ENCODE results near the gene NFATC4. TPM values are rescaled to one million over a fixed set of nuclear protein-coding genes. Genes with fewer than 3 reads are reported as not detected.

NFATC4 gene
- total RNA-seq, 2 experiments from 2014 or later, result not detected

DNA sequence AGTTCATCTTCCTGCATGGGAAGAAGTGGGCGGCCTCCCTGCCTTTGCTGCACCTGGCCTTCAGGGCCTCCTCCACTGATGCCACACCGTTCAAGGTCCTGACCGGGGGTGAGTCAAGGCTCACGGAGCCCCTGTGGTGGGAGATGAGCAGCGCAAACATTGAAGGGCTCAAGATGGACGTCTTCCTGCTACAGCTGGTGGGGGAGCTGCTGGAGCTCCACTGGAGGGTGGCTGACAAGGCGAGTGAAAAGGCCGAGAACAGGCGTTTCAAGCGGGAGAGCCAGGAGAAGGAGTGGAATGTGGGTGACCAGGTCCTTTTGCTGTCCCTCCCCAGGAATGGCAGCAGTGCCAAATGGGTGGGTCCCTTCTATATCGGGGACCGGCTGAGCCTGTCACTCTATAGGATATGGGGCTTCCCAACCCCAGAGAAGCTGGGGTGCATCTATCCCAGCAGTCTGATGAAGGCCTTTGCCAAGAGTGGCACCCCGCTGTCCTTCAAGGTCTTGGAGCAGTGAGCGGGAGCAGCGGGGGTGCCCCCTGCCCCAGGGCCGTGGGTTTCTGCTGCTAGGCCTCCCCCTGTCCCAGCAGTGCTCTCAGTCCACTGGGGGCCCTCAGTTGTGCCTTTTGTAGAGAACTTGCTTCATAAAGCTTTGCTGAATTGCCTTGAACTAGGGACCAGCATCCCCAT, 49.1 kb downstream of the NFATC4 start:
- intact Hi-C loops (cut with DNase I, micrococcal nuclease), result loop anchor here in 1 of 2 experiments (5.0 kb wide), 1 partner anchor 35 kb away; no protein-coding TSS in a partner anchor
- no peak for TF ChIP-seq CTCF (IDR thresholded peaks at IDR 0.05)
- no peaks in the 10 kb centered on the region for H3K36me3 ChIP-seq (ENCODE audit: insufficient read depth, low read length)
- POLR2A ChIA-PET, result no interaction called here
- Mint-ChIP-seq H3K36me3 (ENCODE audit: low read depth) (no peaks in the 10 kb centered on the region), H3K27ac (no peak overlapping the region), H3K9me3 (no peaks in the 10 kb centered on the region), H3K4me1 (ENCODE audit: low read depth) (no peaks in the 10 kb centered on the region), H3K27me3 (peaks cover 5% of the 10 kb centered on the region), H3K4me3 (no peak overlapping the region)
- no peak for DNase-seq
- H3K4me1 ChIP-seq (ENCODE audit: insufficient read depth, low read length), result peaks cover under 1% of the 10 kb centered on the region
- no peak for ATAC-seq (ENCODE audit: poor library complexity)
- CTCF ChIA-PET, result no interaction called here
- H3K9me3 ChIP-seq (ENCODE audit: control insufficient read depth in 1 of 2, insufficient read depth in 1 of 2, low read length in 2 of 2), result no peaks in the 10 kb centered on the region
- no peak overlapping the region for H3K4me3 ChIP-seq (ENCODE audit: low read length)
- H3K27me3 ChIP-seq (ENCODE audit: control insufficient read depth in 1 of 2, insufficient read depth in 2 of 2, low read length in 2 of 2), result no peaks in the 10 kb centered on the region
- no peak overlapping the region for H3K27ac ChIP-seq (ENCODE audit: low read depth in 1 of 2, low read length in 2 of 2)

GRCh38 chr14:24417832-24418491, 50.0 kb downstream of the NFATC4 start:
- DNase-seq (no peak), ATAC-seq (ENCODE audit: poor library complexity) (no peak)
- ChIA-PET CTCF (interaction anchor here (2.0 kb wide), 1 partner anchor 85 kb away, joined by 6 read pairs; no protein-coding TSS in a partner anchor), POLR2A (interaction anchor here (2.8 kb wide), 1 partner anchor 12 kb away, joined by 14 read pairs; the partner anchor contains the start of genes CBLN3 and KHNYN)
- no peaks in the 10 kb centered on the region for H3K27me3 ChIP-seq (ENCODE audit: control insufficient read depth in 1 of 2, insufficient read depth in 2 of 2, low read length in 2 of 2)
- no peaks in the 10 kb centered on the region for H3K9me3 Mint-ChIP-seq
- intact Hi-C loops (cut with DNase I, micrococcal nuclease), result loop anchor here in 1 of 2 experiments (5.0 kb wide), 1 partner anchor 36 kb away; no protein-coding TSS in a partner anchor
- H3K27me3 Mint-ChIP-seq, result peaks cover 5% of the 10 kb centered on the region
- H3K27ac Mint-ChIP-seq, result no peak overlapping the region
- no peaks in the 10 kb centered on the region for H3K9me3 ChIP-seq (ENCODE audit: control insufficient read depth in 1 of 2, insufficient read depth in 1 of 2, low read length in 2 of 2)
- no peak overlapping the region for H3K4me3 ChIP-seq (ENCODE audit: low read length)
- no peak overlapping the region for H3K27ac ChIP-seq (ENCODE audit: low read depth in 1 of 2, low read length in 2 of 2)
- no peaks in the 10 kb centered on the region for H3K36me3 ChIP-seq (ENCODE audit: insufficient read depth, low read length)
- no peaks in the 10 kb centered on the region for H3K36me3 Mint-ChIP-seq (ENCODE audit: low read depth)
- H3K4me1 ChIP-seq (ENCODE audit: insufficient read depth, low read length), result peaks cover 9% of the 10 kb centered on the region
- no peak overlapping the region for H3K4me3 Mint-ChIP-seq
- H3K4me1 Mint-ChIP-seq (ENCODE audit: low read depth), result no peaks in the 10 kb centered on the region
- TF ChIP-seq CTCF (IDR thresholded peaks at IDR 0.05), result no peak

GRCh38 chr14:24418492-24418873, 50.5 kb downstream of the NFATC4 start:
- H3K36me3 ChIP-seq (ENCODE audit: insufficient read depth, low read length), result no peaks in the 10 kb centered on the region
- H3K27ac ChIP-seq (ENCODE audit: low read depth in 1 of 2, low read length in 2 of 2), result no peak overlapping the region
- ATAC-seq (ENCODE audit: poor library complexity) (no peak), DNase-seq (no peak)
- no peaks in the 10 kb centered on the region for H3K9me3 ChIP-seq (ENCODE audit: control insufficient read depth in 1 of 2, insufficient read depth in 1 of 2, low read length in 2 of 2)
- H3K9me3 Mint-ChIP-seq, result no peaks in the 10 kb centered on the region
- no peaks in the 10 kb centered on the region for H3K36me3 Mint-ChIP-seq (ENCODE audit: low read depth)
- no peak overlapping the region for H3K4me3 Mint-ChIP-seq
- CTCF ChIA-PET, result interaction anchor here (2.0 kb wide), 1 partner anchor 85 kb away, joined by 6 read pairs; no protein-coding TSS in a partner anchor
- H3K4me1 Mint-ChIP-seq (ENCODE audit: low read depth), result no peaks in the 10 kb centered on the region
- POLR2A ChIA-PET, result interaction anchor here (0.8 to 2.8 kb wide), 2 partner anchors 12 to 25 kb away, joined by 3 to 14 read pairs; partner anchors contain the start of genes CBLN3 and KHNYN
- peaks cover 13% of the 10 kb centered on the region for H3K4me1 ChIP-seq (ENCODE audit: insufficient read depth, low read length)
- H3K27ac Mint-ChIP-seq, result no peak overlapping the region
- no peak for TF ChIP-seq CTCF (IDR thresholded peaks at IDR 0.05)
- intact Hi-C loops (cut with DNase I, micrococcal nuclease), result loop anchor here in 1 of 2 experiments (5.0 kb wide), 1 partner anchor 36 kb away; no protein-coding TSS in a partner anchor
- H3K27me3 ChIP-seq (ENCODE audit: control insufficient read depth in 1 of 2, insufficient read depth in 2 of 2, low read length in 2 of 2), result no peaks in the 10 kb centered on the region
- peaks cover 5% of the 10 kb centered on the region for H3K27me3 Mint-ChIP-seq
- no peak overlapping the region for H3K4me3 ChIP-seq (ENCODE audit: low read length)

All from CD4-positive, alpha-beta T cell (primary cell).